Activated CD8-positive, alpha-beta memory T cell treated with anti-CD3 and anti-CD28 coated beads, Interleukin-2, amount 10 ng/mL, durations not matched to agents 7 days and 5 days (primary cell): ENCODE measurements around the gene STMND1. TPM values are rescaled to one million over a fixed set of nuclear protein-coding genes. Genes with fewer than 3 reads are reported as not detected.

Source experiments
- ATAC-seq: fragments of 150-1000 bp; cut with Tn5 transposase; one replicate; pipeline ENCODE4 v1.10.0; 2021; ENCODE audit warnings: moderate library complexity
- CTCF ChIA-PET: fragments of 350-600 bp; sonication (Branson Sonifier 250); formaldehyde crosslinking; loops from one replicate; lab custom pipeline; 2021; ENCODE audit warnings: antibody characterized with exemption; lab: Charles Lee
- DNase-seq: peaks from one replicate; pipeline ENCODE4 v3.0.0-alpha.2; 2020
- H3K27ac Mint-ChIP-seq: one replicate; pipeline ENCODE4 v1.8.0; 2021; ENCODE audit warnings: mild to moderate bottlenecking, mixed read lengths
- H3K27me3 Mint-ChIP-seq: one replicate; pipeline ENCODE4 v1.8.0; 2021; ENCODE audit warnings: mixed read lengths
- H3K36me3 Mint-ChIP-seq: one replicate; pipeline ENCODE4 v1.8.0; 2021; ENCODE audit warnings: mild to moderate bottlenecking, mixed read lengths
- H3K4me1 Mint-ChIP-seq: one replicate; pipeline ENCODE4 v1.8.0; 2021; ENCODE audit warnings: mixed read lengths
- H3K4me3 Mint-ChIP-seq: one replicate; pipeline ENCODE4 v1.8.0; 2021; ENCODE audit warnings: mild to moderate bottlenecking, moderate library complexity, mixed read lengths
- H3K9me3 Mint-ChIP-seq: one replicate; pipeline ENCODE4 v1.8.0; 2022; ENCODE audit warnings: low read depth, mixed read lengths
- total RNA-seq, 2 experiments: library from RNA; stranded (reverse); gene quantifications; one replicate each; pipeline ENCODE4 v1.2.3, GENCODE V29; 2021

The STMND1 gene
- total RNA-seq, 2 experiments from 2014 or later = not detected

GRCh38 chr6:17179530-17180073, 77.8 kb downstream of the STMND1 start:
- no peak overlapping the region for H3K27ac Mint-ChIP-seq

More at GRCh38 chr6:17179530-17180073, 77.8 kb downstream of the STMND1 start:
- ATAC-seq (no peak), DNase-seq (no peak)
- no peaks in the 10 kb centered on the region for H3K36me3 Mint-ChIP-seq
- H3K4me3 Mint-ChIP-seq = no peak overlapping the region
- H3K9me3 Mint-ChIP-seq = no peaks in the 10 kb centered on the region
- no peaks in the 10 kb centered on the region for H3K4me1 Mint-ChIP-seq
- H3K27me3 Mint-ChIP-seq = peaks cover 3% of the 10 kb centered on the region
- CTCF ChIA-PET = no interaction called here

Other genes starting within 250 kb of the STMND1 start
- gene RBM24, start 179.3 kb downstream of the STMND1 start, total RNA-seq = not detected